H1 (cell line): Measurements from ENCODE around the gene HTR2C. TPM values are rescaled to one million over a fixed set of nuclear protein-coding genes. Genes with fewer than 3 reads are reported as not detected.

Experiments
- CTCF ChIA-PET: fragments of 300-600 bp; sonication (Branson Sonifier 250); formaldehyde crosslinking; loops from one replicate; lab custom pipeline; 2021; ENCODE audit not compliant: partially characterized antibody; lab: Charles Lee
- POLR2A ChIA-PET: fragments of 300-600 bp; sonication (Branson Sonifier 250); formaldehyde crosslinking; loops from one replicate; lab custom pipeline; 2021; ENCODE audit warnings: inconsistent platforms; ENCODE audit not compliant: partially characterized antibody; lab: Charles Lee
- DNase-seq, 2 experiments: peaks; one replicate each; pipeline versions ENCODE4 v3.0.0 to v3.0.0-alpha.2; 2010 to 2022; ENCODE audit warnings: low spot score in 2 of 2, low read depth in 1 of 2, mixed read lengths in 1 of 2
- FAIRE-seq: peaks from 2 replicates; lab custom pipeline; 2011; peaks lifted over from hg19 to GRCh38; lab: Jason Lieb, UNC
- H2AFZ ChIP-seq: 2 replicates; pipeline ENCODE4 v1.8.1; 2012; ENCODE audit warnings: low read length, inconsistent platforms
- H2AK5ac ChIP-seq: 2 replicates; pipeline ENCODE4 v1.6.1; 2013; ENCODE audit warnings: low read depth, low read length
- H2BK120ac ChIP-seq: replicated peaks from 2 replicates; pipeline ENCODE3; 2013; ENCODE audit warnings: low read depth, low read length, inconsistent platforms
- H2BK12ac ChIP-seq: 2 replicates; pipeline ENCODE4 v1.6.1; 2013; ENCODE audit warnings: low read depth, low read length
- H2BK15ac ChIP-seq: 2 replicates; pipeline ENCODE4 v1.6.1; 2013; ENCODE audit warnings: low read length
- H2BK20ac ChIP-seq: 2 replicates; pipeline ENCODE4 v1.6.1; 2013; ENCODE audit warnings: low read length
- H2BK5ac ChIP-seq: 2 replicates; pipeline ENCODE4 v1.6.1; 2013; ENCODE audit warnings: low read depth, low read length
- H3K14ac ChIP-seq: 2 replicates; pipeline ENCODE4 v1.6.1; 2013; ENCODE audit warnings: inconsistent platforms; ENCODE audit not compliant: insufficient read length
- H3K18ac ChIP-seq: 2 replicates; pipeline ENCODE4 v1.6.1; 2013; ENCODE audit warnings: low read length; ENCODE audit errors: extremely low read depth
- H3K23ac ChIP-seq: 2 replicates; pipeline ENCODE4 v1.6.1; 2013; ENCODE audit warnings: inconsistent platforms; ENCODE audit not compliant: insufficient read length
- H3K23me2 ChIP-seq: 2 replicates; pipeline ENCODE4 v1.6.1; 2013; ENCODE audit warnings: low read depth, low read length
- H3K27ac ChIP-seq: 2 replicates; pipeline ENCODE4 v1.6.1; 2011; ENCODE audit warnings: low read depth, low read length, inconsistent platforms
- H3K27me3 ChIP-seq, 4 experiments: replicated peaks in 1 of 4; 1 replicate in 1 of 4; 2 replicates in 3 of 4; pipeline versions ENCODE4 v1.6.1 to v1.8.1; 2011 to 2013; ENCODE audit warnings: low read length in 3 of 4, mild to moderate bottlenecking in 3 of 4, inconsistent platforms in 2 of 4, mixed read lengths in 2 of 4, moderate library complexity in 1 of 4; ENCODE audit not compliant: control insufficient read depth in 3 of 4, insufficient read depth in 3 of 4; ENCODE audit errors: extremely low read depth in 1 of 4
- H3K36me3 ChIP-seq, 4 experiments: 2 replicates each; pipeline versions ENCODE4 v1.6.1 to v1.8.1; 2011 to 2013; ENCODE audit warnings: mild to moderate bottlenecking in 4 of 4, low read length in 3 of 4, moderate library complexity in 2 of 4, control low read depth in 1 of 4, inconsistent platforms in 1 of 4; ENCODE audit not compliant: insufficient read depth in 4 of 4, control insufficient read depth in 2 of 4
- H3K4ac ChIP-seq: replicated peaks from 2 replicates; pipeline ENCODE3; 2013; ENCODE audit warnings: low read length, low read depth, mixed read lengths, inconsistent platforms; ENCODE audit not compliant: insufficient read length
- H3K4me1 ChIP-seq, 4 experiments: replicated peaks in 1 of 4; 1 replicate in 1 of 4; 2 replicates in 3 of 4; pipeline versions ENCODE4 v1.6.1 to v1.8.1; 2011 to 2013; ENCODE audit warnings: low read length in 3 of 4, inconsistent platforms in 2 of 4, mixed read lengths in 1 of 4; ENCODE audit not compliant: insufficient read depth in 4 of 4, control insufficient read depth in 3 of 4
- H3K4me2 ChIP-seq, 2 experiments: 2 replicates each; pipeline versions ENCODE4 v1.6.1 to v1.8.1; 2011 to 2013; ENCODE audit warnings: low read depth in 2 of 2, low read length in 2 of 2, control low read depth in 1 of 2, inconsistent platforms in 1 of 2, mild to moderate bottlenecking in 1 of 2; ENCODE audit not compliant: insufficient read depth in 1 of 2
- H3K4me3 ChIP-seq, 4 experiments: fragments of 200-600, 300-600 bp in 1 of 4; sonication (generic), shearing (Covaris generic), sonication (Bioruptor Twin) in 1 of 4; 2 replicates each; pipeline versions ENCODE4 v1.5.1 to v1.8.1; 2011 to 2016; ENCODE audit warnings: low read length in 4 of 4, low read depth in 3 of 4, control low read depth in 2 of 4, inconsistent platforms in 2 of 4, mild to moderate bottlenecking in 2 of 4, mixed read lengths in 1 of 4, moderate library complexity in 1 of 4; ENCODE audit not compliant: insufficient read depth in 2 of 4; ENCODE audit errors: extremely low read depth in 1 of 4
- H3K56ac ChIP-seq: replicated peaks from 2 replicates; pipeline ENCODE3; 2013; ENCODE audit warnings: low read depth, mild to moderate bottlenecking, mixed read lengths, low read length, inconsistent platforms; ENCODE audit not compliant: insufficient read length
- H3K79me1 ChIP-seq: 2 replicates; pipeline ENCODE4 v1.6.1; 2013; ENCODE audit warnings: low read depth, low read length, control low read depth
- H3K79me2 ChIP-seq, 2 experiments: 2 replicates each; pipeline versions ENCODE4 v1.6.1 to v1.8.1; 2012 to 2013; ENCODE audit warnings: low read length in 2 of 2, mild to moderate bottlenecking in 2 of 2, inconsistent platforms in 1 of 2; ENCODE audit not compliant: insufficient read depth in 2 of 2, control insufficient read depth in 1 of 2
- H3K9ac ChIP-seq, 4 experiments: replicated peaks in 1 of 4; 1 replicate in 1 of 4; 2 replicates in 3 of 4; pipeline versions ENCODE4 v1.6.1 to v1.8.1; 2011 to 2013; ENCODE audit warnings: low read depth in 3 of 4, low read length in 3 of 4, control low read depth in 2 of 4, mild to moderate bottlenecking in 2 of 4, moderate library complexity in 2 of 4, inconsistent platforms in 1 of 4; ENCODE audit errors: extremely low read depth in 1 of 4
- H3K9me3 ChIP-seq, 2 experiments: 2 replicates each; pipeline versions ENCODE4 v1.6.1 to v1.8.1; 2012 to 2013; ENCODE audit warnings: mild to moderate bottlenecking in 2 of 2, moderate library complexity in 2 of 2, control low read depth in 1 of 2, inconsistent platforms in 1 of 2, low read depth in 1 of 2, low read length in 1 of 2, mixed read lengths in 1 of 2; ENCODE audit not compliant: insufficient read depth in 2 of 2
- H4K20me1 ChIP-seq, 2 experiments: replicated peaks in 1 of 2; 2 replicates each; pipeline versions ENCODE3 to v1.8.1; 2011 to 2013; ENCODE audit warnings: inconsistent platforms in 2 of 2, low read length in 2 of 2, mild to moderate bottlenecking in 1 of 2; ENCODE audit not compliant: insufficient read depth in 2 of 2, control insufficient read depth in 1 of 2
- H4K5ac ChIP-seq: 2 replicates; pipeline ENCODE4 v1.6.1; 2013; ENCODE audit warnings: low read length, low read depth, mixed read lengths, inconsistent platforms; ENCODE audit not compliant: insufficient read length
- H4K8ac ChIP-seq: 2 replicates; pipeline ENCODE4 v1.8.0; 2013; ENCODE audit warnings: mild to moderate bottlenecking, moderate library complexity, low read length, inconsistent platforms; ENCODE audit not compliant: insufficient read depth; ENCODE audit errors: extremely low read depth
- H4K91ac ChIP-seq: replicated peaks from 2 replicates; pipeline ENCODE3; 2013; ENCODE audit warnings: low read length, mixed read lengths, inconsistent platforms; ENCODE audit not compliant: insufficient read length
- ASH2L ChIP-seq: fragments of 200-600, 300-600 bp; sonication (generic); IDR thresholded peaks from one replicate; pipeline ENCODE4 v1.7.1; 2017; ENCODE audit warnings: low read length
- CBX5 ChIP-seq: fragments of 300-800, 300-1000 bp; sonication (generic); IDR thresholded peaks from 2 replicates; pipeline ENCODE4 v1.7.1; 2016; ENCODE audit warnings: antibody characterized with exemption, low read length, low read depth
- CEBPB ChIP-seq: IDR thresholded peaks from 2 replicates; pipeline ENCODE4 v1.6.1; 2012; ENCODE audit warnings: low read depth, low read length
- CTCF ChIP-seq, 3 experiments: IDR thresholded peaks; 1 replicate in 2 of 3; 2 replicates in 1 of 3; pipeline versions ENCODE4 v1.5.1 to v1.6.1; 2011; ENCODE audit warnings: low read length in 3 of 3, mild to moderate bottlenecking in 3 of 3, inconsistent platforms in 2 of 3, low read depth in 1 of 3, moderate library complexity in 1 of 3; ENCODE audit not compliant: insufficient read depth in 1 of 3; ENCODE audit errors: control extremely low read depth in 1 of 3
- E2F6 ChIP-seq: IDR thresholded peaks from 2 replicates; pipeline ENCODE4 v1.6.1; 2012; ENCODE audit warnings: inconsistent platforms
- EGR1 ChIP-seq: IDR thresholded peaks from 2 replicates; pipeline ENCODE4 v1.6.1; 2011; ENCODE audit warnings: low read depth, low read length, borderline replicate concordance
- PHF8 ChIP-seq: fragments of 200-600 bp; sonication (generic); conservative IDR thresholded peaks from 2 replicates; pipeline ENCODE4 v1.7.1; 2012; ENCODE audit warnings: low read depth, mild to moderate bottlenecking, inconsistent platforms, low read length, moderate library complexity
- RAD21 ChIP-seq, 2 experiments: IDR thresholded peaks in 1 of 2; conservative IDR thresholded peaks in 1 of 2; 2 replicates each; pipeline ENCODE4 v1.6.1; 2011; ENCODE audit warnings: low read depth in 2 of 2, low read length in 2 of 2, improper control_type of control experiment in 1 of 2, inconsistent platforms in 1 of 2, mild to moderate bottlenecking in 1 of 2, moderate library complexity in 1 of 2
- RNF2 ChIP-seq: fragments of 200-900, 300-1000 bp; sonication (generic); IDR thresholded peaks from 2 replicates; pipeline ENCODE4 v1.7.1; 2016; ENCODE audit warnings: borderline replicate concordance, low read depth, mild to moderate bottlenecking, antibody characterized with exemption, low read length; ENCODE audit not compliant: poor library complexity, severe bottlenecking; ENCODE audit errors: missing control alignments
- WGBS, 2 experiments: shearing (Covaris generic) in 1 of 2; methylation state at CpG; one replicate each; pipeline versions ENCODE4 v1.1.6 to v1.1.7; 2013 to 2015; ENCODE audit warnings: low lambda C conversion rate in 2 of 2, mixed read lengths in 2 of 2, inconsistent platforms in 1 of 2, low coverage in 1 of 2, missing lambda C conversion rate in 1 of 2; ENCODE audit not compliant: insufficient replicate concordance in 2 of 2, insufficient coverage in 1 of 2, insufficient read length in 1 of 2; ENCODE audit errors: extremely low coverage in 1 of 2, missing lambda C conversion rate in 1 of 2; 5-methylcytosine and 5-hydroxymethylcytosine counted together
- polyA plus RNA-seq, 7 experiments: library from polyadenylated mRNA; depleted of rRNA in 3 of 7; stranded (reverse) in 5 of 7; unstranded in 2 of 7; fragments of >200 nt in 5 of 7; fragments of 200-250 nt in 2 of 7; gene quantifications; 1 replicate in 5 of 7; 2 replicates in 1 of 7; 4 replicates in 1 of 7; pipeline versions ENCODE4 v1.2.1 to v1.2.3, GENCODE V29; 2011 to 2013; ENCODE audit warnings: missing spikeins in 2 of 7, mixed read lengths in 2 of 7
- total RNA-seq: library from RNA; stranded (reverse); fragmentation: NEBNext Ultra II Directional; extraction: Animal tissue kit (Norgen Biotek cat#: 25700); gene quantifications from 2 replicates; pipeline ENCODE4 v1.2.1, GENCODE V29; 2021

The HTR2C gene
- total and polyA plus RNA-seq, 2 of the 8 experiments (the other 6 are each of a cell fraction or from before 2014, with no cell fraction given) = 1.7 to 2.0 TPM

GRCh38 chrX:114952696-114953095, 368.8 kb downstream of the HTR2C start:
- no peaks in the 10 kb centered on the region for H3K36me3 ChIP-seq
- H3K27me3 ChIP-seq = no peaks in the 10 kb centered on the region
- peak; percentile 58 for FAIRE-seq
- DNase-seq = no peak
- TF ChIP-seq RAD21 (IDR thresholded peaks at IDR 0.05 in 1 of 2, conservative IDR thresholded peaks at IDR 0.05 in 1 of 2; ENCODE audit: low read depth in 2 of 2, low read length in 2 of 2) = peak; percentile 69 to 75
- TF ChIP-seq RNF2 = no peak
- TF ChIP-seq CBX5 = no peak
- TF ChIP-seq PHF8 = no peak
- TF ChIP-seq E2F6 = no peak
- TF ChIP-seq EGR1 = no peak
- TF ChIP-seq ASH2L = no peak
- peak in 2 of 3 experiments; percentile 30 to 41; a peak in 3 of 4 replicates for TF ChIP-seq CTCF (IDR thresholded peaks at IDR 0.05; ENCODE audit: control extremely low read depth in 1 of 3, insufficient read depth in 1 of 3, low read depth in 1 of 3, low read length in 3 of 3)
- TF ChIP-seq CEBPB = no peak
- CTCF ChIA-PET = interaction anchor here (0.6 to 1.1 kb wide), 6 partner anchors 10 to 727 kb away, joined by 3 to 4 read pairs (median 3); no protein-coding TSS in a partner anchor
- no peak overlapping the region for H3K14ac ChIP-seq
- no peaks in the 10 kb centered on the region for H3K79me1 ChIP-seq
- no peak overlapping the region for H4K91ac ChIP-seq
- no peaks in the 10 kb centered on the region for H3K4me1 ChIP-seq
- H3K79me2 ChIP-seq = no peaks in the 10 kb centered on the region
- H3K4me3 ChIP-seq = no peak overlapping the region
- H3K9ac ChIP-seq = no peak overlapping the region
- H4K5ac ChIP-seq = no peak overlapping the region
- H4K8ac ChIP-seq = no peak overlapping the region; the same call in 1 of the 2 replicates
- no peak overlapping the region for H2AFZ ChIP-seq
- no peaks in the 10 kb centered on the region for H3K23me2 ChIP-seq
- no peak overlapping the region for H3K56ac ChIP-seq
- H3K23ac ChIP-seq = no peak overlapping the region
- no peak overlapping the region for H2BK5ac ChIP-seq
- H2AK5ac ChIP-seq = no peak overlapping the region
- H2BK20ac ChIP-seq = no peak overlapping the region
- no peak overlapping the region for H3K27ac ChIP-seq
- H2BK12ac ChIP-seq = no peak overlapping the region
- no peak overlapping the region for H3K4ac ChIP-seq
- H2BK120ac ChIP-seq = no peak overlapping the region
- POLR2A ChIA-PET = no interaction called here
- H3K4me2 ChIP-seq = no peak overlapping the region
- 90% methylated on average over 2 of the region's 2 CpGs; no CpG with 5 or more reads in 1 of the 2 experiments for WGBS, 2 experiments
- H3K9me3 ChIP-seq = no peaks in the 10 kb centered on the region
- H2BK15ac ChIP-seq = no peak overlapping the region
- no peak overlapping the region for H3K18ac ChIP-seq
- no peaks in the 10 kb centered on the region for H4K20me1 ChIP-seq
